Heart left ventricle (tissue), 13 donors: ENCODE results near the gene ASCL2.

ENCODE experiments used
- POLR2A ChIP-seq, 2 donors: fragments of 450-650 bp; IDR thresholded peaks; one replicate each; pipeline ENCODE4 v1.6.1; 2017; ENCODE audit warnings: antibody characterized with exemption in 2 of 2, mild to moderate bottlenecking in 2 of 2, moderate library complexity in 2 of 2
- TF ChIP-seq, protein P1 (sequence below), 12 donors: fragments of 200-600 bp; sonication (generic) in 4 of 12; IDR thresholded peaks; one replicate each; pipeline versions ENCODE4 v1.5.0 to v1.8.0; 2018 to 2022; ENCODE audit warnings: antibody characterized with exemption in 12 of 12, mild to moderate bottlenecking in 5 of 12
- donor health status: ischemic (EF 13 %, LVEDD 7.1; RV severe dilation, severe dysfunction).
- donor health status: DM: no; HTN: yes; CAD: no.
- donor health status: DM: no; HTN: no; CAD: no.
- donor health status: ischemic (EF 25% LVEDD 6.9; RV normal size, moderate dysfunction).
- donor health status: ischemic (EF 25% LVEDD 5.7; RV mildly dilated, moderate dysfunction).
- donor health status: ischemic (EF 35%, LVEDD 5.7; RV mildly dilated, moderate dysfunction).
- donor health status: nonischemic (EF 11% LVEDD 7.7; RV severe dilation, severe dysfunction).
- donor health status: DM: yes; HTN: yes; CAD: no.
- donor health status: PGD.
- donor health status: ischemic (EF 29% LVEDD 5.4; RV normal size, mild dysfunction).
- donor health status: nonischemic (EF 23%, LVEDD 6.1; RV moderate dilation, normal function).

- TF ChIP-seq, protein P1, sequence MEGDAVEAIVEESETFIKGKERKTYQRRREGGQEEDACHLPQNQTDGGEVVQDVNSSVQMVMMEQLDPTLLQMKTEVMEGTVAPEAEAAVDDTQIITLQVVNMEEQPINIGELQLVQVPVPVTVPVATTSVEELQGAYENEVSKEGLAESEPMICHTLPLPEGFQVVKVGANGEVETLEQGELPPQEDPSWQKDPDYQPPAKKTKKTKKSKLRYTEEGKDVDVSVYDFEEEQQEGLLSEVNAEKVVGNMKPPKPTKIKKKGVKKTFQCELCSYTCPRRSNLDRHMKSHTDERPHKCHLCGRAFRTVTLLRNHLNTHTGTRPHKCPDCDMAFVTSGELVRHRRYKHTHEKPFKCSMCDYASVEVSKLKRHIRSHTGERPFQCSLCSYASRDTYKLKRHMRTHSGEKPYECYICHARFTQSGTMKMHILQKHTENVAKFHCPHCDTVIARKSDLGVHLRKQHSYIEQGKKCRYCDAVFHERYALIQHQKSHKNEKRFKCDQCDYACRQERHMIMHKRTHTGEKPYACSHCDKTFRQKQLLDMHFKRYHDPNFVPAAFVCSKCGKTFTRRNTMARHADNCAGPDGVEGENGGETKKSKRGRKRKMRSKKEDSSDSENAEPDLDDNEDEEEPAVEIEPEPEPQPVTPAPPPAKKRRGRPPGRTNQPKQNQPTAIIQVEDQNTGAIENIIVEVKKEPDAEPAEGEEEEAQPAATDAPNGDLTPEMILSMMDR (IDR thresholded peaks at IDR 0.05): no peak
- TF ChIP-seq POLR2A (IDR thresholded peaks at IDR 0.05): no peak
Observed at GRCh38 chr11:2237457-2238238, 32.7 kb downstream of the ASCL2 start.
